PC-9 (cell line): ENCODE results near the gene NAGPA. TPM values are rescaled to one million over a fixed set of nuclear protein-coding genes. Genes with fewer than 3 reads are reported as not detected.

Experiments used
- BruUV-seq: library from RNA; stranded (reverse); fragments of 400-500 nt; replicated peaks from 2 replicates; lab custom pipeline; 2021; lab: Mats Ljungman, UMichigan
- CTCF ChIA-PET: fragments of 300-600 bp; sonication (Branson Sonifier 250); formaldehyde crosslinking; loops from one replicate; lab custom pipeline; 2022; ENCODE audit warnings: antibody characterized with exemption; lab: Charles Lee
- POLR2A ChIA-PET: fragments of 300-600 bp; sonication (Branson Sonifier 250); formaldehyde crosslinking; loops from one replicate; lab custom pipeline; 2022; ENCODE audit warnings: antibody characterized with exemption; ENCODE audit not compliant: unreplicated experiment; lab: Charles Lee
- DNase-seq, 2 experiments: peaks; one replicate each; pipeline versions ENCODE4 v3.0.0 to v3.0.0-alpha.2; 2015 to 2022; ENCODE audit warnings: mixed read lengths in 1 of 2
- H2AFZ ChIP-seq: fragments of 200-600 bp; sonication (generic); 2 replicates; pipeline ENCODE4 v1.8.1; 2017; ENCODE audit warnings: antibody characterized with exemption
- H3F3A ChIP-seq: fragments of 200-600 bp; sonication (generic); 2 replicates; pipeline ENCODE4 v1.8.1; 2017; ENCODE audit warnings: antibody characterized with exemption, mild to moderate bottlenecking, low read depth; ENCODE audit not compliant: insufficient read depth
- H3K27ac ChIP-seq: fragments of 200-600 bp; sonication (generic); 2 replicates; pipeline ENCODE4 v1.6.1; 2016; ENCODE audit warnings: mixed run types
- H3K27me3 ChIP-seq: fragments of 200-600 bp; sonication (generic); 2 replicates; pipeline ENCODE4 v1.6.1; 2016; ENCODE audit warnings: low read depth, mixed run types; ENCODE audit not compliant: insufficient read depth
- H3K36me3 ChIP-seq: fragments of 200-600 bp; sonication (generic); 2 replicates; pipeline ENCODE4 v1.6.1; 2016; ENCODE audit warnings: low read depth, mixed run types
- H3K4me1 ChIP-seq: fragments of 200-600 bp; sonication (generic); replicated peaks from 2 replicates; pipeline ENCODE4 v1.6.1; 2016; ENCODE audit warnings: mixed run types; ENCODE audit not compliant: insufficient read depth
- H3K4me2 ChIP-seq: fragments of 200-600 bp; sonication (generic); 2 replicates; pipeline ENCODE4 v1.6.1; 2017; ENCODE audit warnings: mixed run types
- H3K4me3 ChIP-seq: fragments of 200-600 bp; sonication (generic); 2 replicates; pipeline ENCODE4 v1.6.1; 2016; ENCODE audit warnings: mixed run types
- H3K79me2 ChIP-seq: fragments of 200-600 bp; sonication (generic); 2 replicates; pipeline ENCODE4 v1.6.1; 2017; ENCODE audit warnings: low read depth, mixed run types
- H3K9me2 ChIP-seq: fragments of 200-600 bp; sonication (generic); 2 replicates; pipeline ENCODE4 v1.8.1; 2017; ENCODE audit warnings: mild to moderate bottlenecking; ENCODE audit not compliant: insufficient read depth
- H3K9me3 ChIP-seq: fragments of 200-600 bp; sonication (generic); 2 replicates; pipeline ENCODE4 v1.8.1; 2016; ENCODE audit warnings: low read depth; ENCODE audit not compliant: insufficient read depth
- H4K20me1 ChIP-seq: fragments of 200-600 bp; sonication (generic); 2 replicates; pipeline ENCODE4 v1.8.1; 2017; ENCODE audit not compliant: insufficient read depth
- CTCF ChIP-seq: fragments of 200-600 bp; sonication (generic); conservative IDR thresholded peaks from 2 replicates; pipeline ENCODE4 v1.6.1; 2017; ENCODE audit warnings: mixed run types, antibody characterized with exemption, mild to moderate bottlenecking, moderate library complexity
- EZH2 ChIP-seq: fragments of 200-600 bp; sonication (generic); IDR thresholded peaks from 2 replicates; pipeline ENCODE4 v1.8.0; 2017; ENCODE audit warnings: antibody characterized with exemption, low read depth
- intact Hi-C: fragments of 100-400 bp; cut with micrococcal nuclease; formaldehyde crosslinking; loops from one replicate; pipeline ENCODE4 v1.10.0; 2022; ENCODE audit not compliant: unreplicated experiment
- total RNA-seq: library from RNA; stranded (reverse); gene quantifications from 2 replicates; pipeline ENCODE4 v1.2.3, GENCODE V29; 2021

The NAGPA gene
- total RNA-seq, 1 experiment from 2014 or later: 20.6 TPM

- no peaks in the 10 kb centered on the region for H4K20me1 ChIP-seq
- H3F3A ChIP-seq: no peaks in the 10 kb centered on the region; the same call in 1 of the 2 replicates
- no peaks in the 10 kb centered on the region for H3K4me1 ChIP-seq
- no peaks in the 10 kb centered on the region for H3K9me2 ChIP-seq
- H3K4me3 ChIP-seq: no peak overlapping the region
- no peak for DNase-seq
- TF ChIP-seq EZH2 (no peak), CTCF (no peak)
- H3K4me2 ChIP-seq: no peak overlapping the region
- H3K9me3 ChIP-seq: no peaks in the 10 kb centered on the region
- BruUV-seq: no TSS peak
- no peak overlapping the region for H2AFZ ChIP-seq
- ChIA-PET CTCF (no interaction called here), POLR2A (interaction anchor here (0.5 kb wide), 1 partner anchor 11 kb away, joined by 3 read pairs; no protein-coding TSS in a partner anchor)
- intact Hi-C loops: no loop called here
- peaks cover 59% of the 10 kb centered on the region for H3K27me3 ChIP-seq
- no peaks in the 10 kb centered on the region for H3K79me2 ChIP-seq
- no peak overlapping the region for H3K27ac ChIP-seq
- no peaks in the 10 kb centered on the region for H3K36me3 ChIP-seq
Measured at GRCh38 chr16:4976611-4977145, 57.1 kb downstream of the NAGPA start.

- Histone ChIP-seq H4K20me1 (no peaks in the 10 kb centered on the region), H3K4me2 (no peak overlapping the region), H3K79me2 (no peaks in the 10 kb centered on the region), H3K9me2 (no peaks in the 10 kb centered on the region), H3K4me3 (no peak overlapping the region), H3K27me3 (peaks cover 60% of the 10 kb centered on the region), H3K36me3 (no peaks in the 10 kb centered on the region), H3K27ac (no peak overlapping the region), H3K9me3 (no peaks in the 10 kb centered on the region), H2AFZ (no peak overlapping the region), H3K4me1 (no peaks in the 10 kb centered on the region), H3F3A (no peaks in the 10 kb centered on the region; the same call in 1 of the 2 replicates)
- CTCF ChIA-PET: no interaction called here
- POLR2A ChIA-PET: interaction anchor here (0.5 kb wide), 1 partner anchor 11 kb away, joined by 3 read pairs; no protein-coding TSS in a partner anchor
- TF ChIP-seq EZH2: no peak
- no peak for TF ChIP-seq CTCF
- intact Hi-C loops: no loop called here
- BruUV-seq: no TSS peak
- DNase-seq: no peak
Measured at GRCh38 chr16:4976079-4976478, 57.7 kb downstream of the NAGPA start.

Other genes starting within 250 kb of the NAGPA start
- gene SEPTIN12, start 245.6 kb downstream of the NAGPA start, total RNA-seq: not detected in 2 replicates
- gene SMIM22, start 238.6 kb downstream of the NAGPA start, total RNA-seq: 134 and 182 TPM in 2 replicates
- 40.8 and 45.2 TPM in 2 replicates for gene ROGDI, start 231.3 kb downstream of the NAGPA start, total RNA-seq
- 97.5 and 135 TPM in 2 replicates for gene GLYR1, start 186.6 kb downstream of the NAGPA start, total RNA-seq
- gene UBN1, start 186.5 kb downstream of the NAGPA start, total RNA-seq: 42.7 and 44.1 TPM in 2 replicates
- gene PPL, start 96.8 kb downstream of the NAGPA start, total RNA-seq: 184 and 187 TPM in 2 replicates
- 1.1 and 1.8 TPM in 2 replicates for gene SEC14L5, start 75.6 kb downstream of the NAGPA start, total RNA-seq
- gene C16orf89, start 32.0 kb upstream of the NAGPA start, total RNA-seq: not detected in 2 replicates
- 37.3 and 38.1 TPM in 2 replicates for gene ALG1, start 37.9 kb upstream of the NAGPA start, total RNA-seq
- gene EEF2KMT, start 63.9 kb upstream of the NAGPA start, total RNA-seq: 10.4 TPM in 2 replicates